ENCODE measurements around the gene PPIL6.

DNA sequence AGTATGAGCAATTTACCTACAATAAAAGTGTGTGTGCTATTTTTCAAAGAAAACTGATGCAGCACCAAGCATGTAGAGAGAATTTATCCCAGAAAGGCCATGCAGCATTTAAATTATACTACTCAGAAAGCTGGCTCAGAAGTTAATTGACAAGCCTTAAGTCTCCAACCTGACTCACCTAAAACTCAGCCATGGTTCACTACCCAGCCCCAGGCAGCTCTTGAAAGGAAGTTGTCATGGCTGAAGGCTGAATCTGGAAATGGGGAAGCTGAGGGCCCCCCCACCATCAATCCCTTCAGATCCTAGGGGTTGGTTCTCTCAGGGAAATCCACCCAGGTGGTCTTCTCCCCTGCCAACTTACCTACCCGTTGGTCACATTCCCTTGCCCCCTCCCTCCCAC lies 19.7 kb downstream of the PPIL6 start:
- TF ChIP-seq, protein P1, sequence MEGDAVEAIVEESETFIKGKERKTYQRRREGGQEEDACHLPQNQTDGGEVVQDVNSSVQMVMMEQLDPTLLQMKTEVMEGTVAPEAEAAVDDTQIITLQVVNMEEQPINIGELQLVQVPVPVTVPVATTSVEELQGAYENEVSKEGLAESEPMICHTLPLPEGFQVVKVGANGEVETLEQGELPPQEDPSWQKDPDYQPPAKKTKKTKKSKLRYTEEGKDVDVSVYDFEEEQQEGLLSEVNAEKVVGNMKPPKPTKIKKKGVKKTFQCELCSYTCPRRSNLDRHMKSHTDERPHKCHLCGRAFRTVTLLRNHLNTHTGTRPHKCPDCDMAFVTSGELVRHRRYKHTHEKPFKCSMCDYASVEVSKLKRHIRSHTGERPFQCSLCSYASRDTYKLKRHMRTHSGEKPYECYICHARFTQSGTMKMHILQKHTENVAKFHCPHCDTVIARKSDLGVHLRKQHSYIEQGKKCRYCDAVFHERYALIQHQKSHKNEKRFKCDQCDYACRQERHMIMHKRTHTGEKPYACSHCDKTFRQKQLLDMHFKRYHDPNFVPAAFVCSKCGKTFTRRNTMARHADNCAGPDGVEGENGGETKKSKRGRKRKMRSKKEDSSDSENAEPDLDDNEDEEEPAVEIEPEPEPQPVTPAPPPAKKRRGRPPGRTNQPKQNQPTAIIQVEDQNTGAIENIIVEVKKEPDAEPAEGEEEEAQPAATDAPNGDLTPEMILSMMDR (IDR thresholded peaks at IDR 0.05) = no peak
- no peak for TF ChIP-seq POLR2A (IDR thresholded peaks at IDR 0.05)
